HUES6 (cell line): Measurements from ENCODE around the gene SLC25A21.

Experiments used
- H3K27ac ChIP-seq: 2 replicates; pipeline ENCODE4 v1.7.0; 2013; ENCODE audit warnings: low read depth, mild to moderate bottlenecking, low read length, inconsistent platforms
- H3K27me3 ChIP-seq: 2 replicates; pipeline ENCODE4 v1.6.1; 2013; ENCODE audit warnings: low read length; ENCODE audit not compliant: control insufficient read depth, insufficient read depth
- H3K36me3 ChIP-seq: 2 replicates; pipeline ENCODE4 v1.6.1; 2013; ENCODE audit warnings: low read length; ENCODE audit not compliant: control insufficient read depth, insufficient read depth
- H3K4me1 ChIP-seq: 2 replicates; pipeline ENCODE4 v1.6.1; 2013; ENCODE audit warnings: low read length; ENCODE audit not compliant: control insufficient read depth, insufficient read depth
- H3K4me3 ChIP-seq: 2 replicates; pipeline ENCODE4 v1.5.1; 2013; ENCODE audit warnings: low read depth, low read length
- H3K9ac ChIP-seq: one replicate; pipeline ENCODE4 v1.6.1; 2013; ENCODE audit warnings: mild to moderate bottlenecking, low read length
- H3K9me3 ChIP-seq: 2 replicates; pipeline ENCODE4 v1.6.1; 2013; ENCODE audit warnings: low read depth, low read length; ENCODE audit not compliant: control insufficient read depth, insufficient read depth

The SLC25A21 gene

GRCh38 chr14:37143475-37143874 is 28.9 kb downstream of the SLC25A21 start:
- no peak overlapping the region for H3K4me3 ChIP-seq
- H3K9ac ChIP-seq, result no peak overlapping the region
- H3K27me3 ChIP-seq, result no peaks in the 10 kb centered on the region
- H3K27ac ChIP-seq, result no peak overlapping the region
- H3K36me3 ChIP-seq, result no peaks in the 10 kb centered on the region
- H3K4me1 ChIP-seq, result no peaks in the 10 kb centered on the region; the same call in 1 of the 2 replicates
- no peaks in the 10 kb centered on the region for H3K9me3 ChIP-seq

DNA sequence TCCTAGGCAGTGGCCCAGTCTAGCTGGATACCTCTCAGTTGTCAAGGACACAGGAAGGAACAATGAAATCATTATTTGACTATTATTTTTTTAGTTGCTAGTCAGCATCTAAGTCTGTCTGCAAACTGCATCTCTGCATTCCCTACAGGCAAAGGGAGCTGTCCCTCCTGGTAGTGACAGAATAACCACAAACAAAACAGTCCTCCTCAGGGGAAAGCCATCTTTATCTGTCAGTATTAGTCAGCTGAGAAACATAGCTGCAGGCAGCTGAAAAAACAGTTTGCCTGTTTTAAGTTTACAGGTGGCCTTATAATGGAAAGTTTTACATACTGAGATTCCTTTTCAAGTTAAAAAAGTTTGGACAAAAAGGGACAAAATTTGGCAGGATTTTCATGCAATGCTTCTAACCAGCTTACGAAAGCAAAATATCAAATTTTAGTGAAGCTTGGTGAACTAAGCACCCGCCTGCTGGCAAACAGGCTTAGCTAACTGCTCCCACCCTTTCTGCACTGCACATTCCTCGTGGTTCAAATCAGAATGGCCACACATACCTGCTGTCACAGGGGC is 29.5 kb downstream of the SLC25A21 start:
- Histone ChIP-seq H3K4me3 (no peak overlapping the region), H3K27ac (no peak overlapping the region), H3K9me3 (no peaks in the 10 kb centered on the region), H3K4me1 (no peaks in the 10 kb centered on the region; the same call in 1 of the 2 replicates), H3K27me3 (no peaks in the 10 kb centered on the region), H3K36me3 (no peaks in the 10 kb centered on the region), H3K9ac (no peak overlapping the region)

GRCh38 chr14:37140176-37140575 is 32.2 kb downstream of the SLC25A21 start:
- Histone ChIP-seq H3K4me3 (no peak overlapping the region), H3K36me3 (no peaks in the 10 kb centered on the region), H3K4me1 (no peaks in the 10 kb centered on the region; the same call in 1 of the 2 replicates), H3K27ac (no peak overlapping the region), H3K9me3 (no peaks in the 10 kb centered on the region), H3K9ac (no peak overlapping the region), H3K27me3 (no peaks in the 10 kb centered on the region)

DNA sequence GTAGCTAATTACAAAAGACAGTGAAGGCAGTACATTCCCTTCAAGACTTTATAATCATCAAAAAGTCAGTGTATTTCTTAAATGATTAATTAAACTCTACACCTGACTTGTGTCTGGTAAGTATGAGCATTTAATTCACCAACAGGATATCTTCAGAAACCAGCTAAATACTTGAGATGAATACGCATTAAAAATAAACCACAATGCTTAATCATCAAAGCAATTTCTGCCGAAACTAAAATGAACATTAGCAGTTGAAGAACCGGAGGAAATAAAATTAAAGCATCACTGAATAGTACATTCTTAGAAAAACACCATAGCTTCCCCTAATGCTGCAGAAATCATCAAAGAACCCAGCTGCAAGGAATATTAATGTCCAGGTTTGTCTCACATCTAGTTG is 32.7 kb downstream of the SLC25A21 start:
- H3K36me3 ChIP-seq, result no peaks in the 10 kb centered on the region
- no peak overlapping the region for H3K9ac ChIP-seq
- H3K4me3 ChIP-seq, result no peak overlapping the region
- no peaks in the 10 kb centered on the region for H3K27me3 ChIP-seq
- no peak overlapping the region for H3K27ac ChIP-seq
- H3K4me1 ChIP-seq, result no peaks in the 10 kb centered on the region; the same call in 1 of the 2 replicates
- H3K9me3 ChIP-seq, result no peaks in the 10 kb centered on the region

GRCh38 chr14:37138898-37139297 is 33.5 kb downstream of the SLC25A21 start:
- H3K27ac ChIP-seq, result no peak overlapping the region
- no peak overlapping the region for H3K9ac ChIP-seq
- no peak overlapping the region for H3K4me3 ChIP-seq
- H3K36me3 ChIP-seq, result no peaks in the 10 kb centered on the region
- H3K27me3 ChIP-seq, result no peaks in the 10 kb centered on the region
- H3K4me1 ChIP-seq, result no peaks in the 10 kb centered on the region; the same call in 1 of the 2 replicates
- no peaks in the 10 kb centered on the region for H3K9me3 ChIP-seq

GRCh38 chr14:37133284-37133913 is 39.0 kb downstream of the SLC25A21 start:
- Histone ChIP-seq H3K27ac (no peak overlapping the region), H3K36me3 (no peaks in the 10 kb centered on the region), H3K27me3 (no peaks in the 10 kb centered on the region), H3K9me3 (no peaks in the 10 kb centered on the region), H3K4me3 (no peak overlapping the region), H3K4me1 (no peaks in the 10 kb centered on the region), H3K9ac (no peak overlapping the region)

DNA sequence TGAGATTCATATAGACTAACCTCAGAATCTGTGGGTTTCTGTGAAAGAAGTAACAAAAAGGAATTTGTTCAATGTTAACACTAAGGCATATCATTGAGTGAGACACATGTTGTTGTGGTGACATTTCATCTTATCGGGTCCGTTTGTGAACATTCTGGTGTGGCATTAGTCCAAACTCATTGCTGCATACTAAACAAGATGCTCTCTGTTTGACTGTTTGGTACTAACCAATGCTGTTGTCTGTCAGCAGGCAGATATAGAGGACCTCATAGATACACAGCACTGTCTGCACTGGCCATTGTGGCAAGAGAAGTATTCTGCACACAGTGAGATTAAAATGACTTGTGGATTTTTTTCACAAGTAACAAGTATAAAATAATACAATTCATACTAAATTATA is 41.2 kb downstream of the SLC25A21 start:
- no peak overlapping the region for H3K27ac ChIP-seq
- H3K27me3 ChIP-seq, result no peaks in the 10 kb centered on the region

DNA sequence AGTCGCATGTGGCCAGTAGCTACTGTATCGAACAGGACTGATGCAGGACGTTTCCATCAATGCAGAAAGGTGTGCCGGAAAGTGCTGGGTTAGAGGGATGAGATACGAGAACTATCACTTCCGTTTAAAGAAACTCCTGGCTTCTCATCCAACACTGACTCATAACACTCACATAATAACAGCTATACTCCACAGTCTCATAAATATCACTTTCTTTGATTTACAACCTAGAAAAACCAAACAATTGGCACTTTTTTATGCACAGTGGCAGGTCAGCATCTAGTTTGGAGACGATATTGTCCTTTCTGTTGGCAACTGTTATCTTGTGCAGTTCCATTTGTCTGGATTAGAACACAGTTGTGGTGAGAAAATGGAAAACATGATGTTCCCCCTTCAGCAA is 43.4 kb downstream of the SLC25A21 start:
- Histone ChIP-seq H3K4me1 (no peaks in the 10 kb centered on the region), H3K36me3 (no peaks in the 10 kb centered on the region), H3K27me3 (no peaks in the 10 kb centered on the region), H3K27ac (no peak overlapping the region), H3K4me3 (no peak overlapping the region), H3K9ac (no peak overlapping the region), H3K9me3 (no peaks in the 10 kb centered on the region)

More for the DNA sequence above, 41.2 kb downstream of the SLC25A21 start:
- H3K4me1 ChIP-seq, result no peaks in the 10 kb centered on the region
- no peak overlapping the region for H3K4me3 ChIP-seq
- no peaks in the 10 kb centered on the region for H3K36me3 ChIP-seq
- no peak overlapping the region for H3K9ac ChIP-seq
- H3K9me3 ChIP-seq, result no peaks in the 10 kb centered on the region

- no peaks in the 10 kb centered on the region for H3K27me3 ChIP-seq
- H3K9ac ChIP-seq, result no peak overlapping the region
- no peaks in the 10 kb centered on the region for H3K36me3 ChIP-seq
These were observed 47.8 kb downstream of the SLC25A21 start for GRCh38 chr14:37124614-37125013.

DNA sequence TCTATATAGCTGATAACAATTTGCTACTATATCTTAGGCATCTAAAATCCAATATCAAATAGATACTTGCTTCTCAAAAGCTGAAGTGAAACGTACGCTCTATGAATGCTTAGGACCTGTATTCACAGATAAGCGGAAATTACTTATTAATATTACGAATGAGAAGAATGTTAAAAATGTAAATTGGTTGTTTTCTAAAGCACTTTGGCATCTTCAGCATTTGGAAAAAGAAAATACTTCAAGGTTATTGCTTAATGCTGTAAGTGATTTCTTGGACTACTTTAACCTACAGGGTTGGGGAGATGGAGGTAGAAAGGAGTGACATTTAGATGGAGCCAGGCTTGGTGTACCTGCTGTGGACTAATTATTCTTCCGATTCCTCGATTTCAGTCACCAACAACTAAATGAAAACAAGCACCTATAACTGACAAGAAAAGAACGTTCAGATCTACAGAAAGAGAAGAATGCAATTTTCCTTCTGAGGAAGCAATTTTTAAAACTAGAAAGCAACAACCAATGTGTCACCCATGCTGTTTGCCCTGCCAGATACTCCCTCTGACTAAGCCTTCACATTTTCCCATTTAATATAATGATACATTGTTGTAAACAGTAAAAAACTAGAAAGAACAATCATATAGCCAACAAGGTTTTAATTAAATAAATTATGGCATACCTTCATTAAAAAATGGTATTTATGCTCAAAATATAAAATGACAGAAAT is 49.3 kb downstream of the SLC25A21 start:
- Histone ChIP-seq H3K27ac (no peak overlapping the region), H3K9ac (no peak overlapping the region), H3K4me3 (no peak overlapping the region), H3K27me3 (no peaks in the 10 kb centered on the region), H3K9me3 (peaks cover 4% of the 10 kb centered on the region; the same call in 1 of the 2 replicates), H3K4me1 (peaks cover 5% of the 10 kb centered on the region; the same call in 1 of the 2 replicates), H3K36me3 (no peaks in the 10 kb centered on the region)

More at GRCh38 chr14:37124614-37125013, 47.8 kb downstream of the SLC25A21 start:
- no peak overlapping the region for H3K27ac ChIP-seq
- H3K9me3 ChIP-seq, result no peaks in the 10 kb centered on the region
- H3K4me1 ChIP-seq, result peaks cover 5% of the 10 kb centered on the region; the same call in 1 of the 2 replicates
- no peak overlapping the region for H3K4me3 ChIP-seq

- Histone ChIP-seq H3K4me1 (peaks cover 6% of the 10 kb centered on the region; the same call in 1 of the 2 replicates), H3K36me3 (no peaks in the 10 kb centered on the region), H3K27ac (no peak overlapping the region), H3K4me3 (no peak overlapping the region), H3K9me3 (peaks cover 4% of the 10 kb centered on the region; the same call in 1 of the 2 replicates), H3K9ac (no peak overlapping the region), H3K27me3 (no peaks in the 10 kb centered on the region)
These were observed 50.1 kb downstream of the SLC25A21 start for GRCh38 chr14:37122288-37122687.
